AG20443 (cell line): ENCODE data around the gene CDH4.

Source experiments
- DNase-seq: peaks from one replicate; pipeline ENCODE4 v3.0.0; 2012; ENCODE audit warnings: low spot score, mixed read lengths

Gene CDH4

GRCh38 chr20:61790116-61790827 lies 538.2 kb downstream of the CDH4 start:
- DNase-seq = no peak

GRCh38 chr20:61791995-61792394 lies 539.9 kb downstream of the CDH4 start:
- DNase-seq = no peak

GRCh38 chr20:61795669-61796630 lies 543.9 kb downstream of the CDH4 start:
- DNase-seq = no peak

GRCh38 chr20:61796738-61797137 lies 544.7 kb downstream of the CDH4 start:
- no peak for DNase-seq

GRCh38 chr20:61797200-61797599 lies 545.1 kb downstream of the CDH4 start:
- DNase-seq = no peak

- DNase-seq = no peak
Observed at GRCh38 chr20:61797971-61798411, 545.9 kb downstream of the CDH4 start.

GRCh38 chr20:61798632-61799031 lies 546.6 kb downstream of the CDH4 start:
- no peak for DNase-seq

GRCh38 chr20:61799394-61799923 lies 547.4 kb downstream of the CDH4 start:
- no peak for DNase-seq

- DNase-seq = no peak
Observed at GRCh38 chr20:61799928-61800327, 547.9 kb downstream of the CDH4 start.

GRCh38 chr20:61800359-61801064 lies 548.5 kb downstream of the CDH4 start:
- no peak for DNase-seq

- no peak for DNase-seq
Observed at GRCh38 chr20:61801065-61801360, 549.0 kb downstream of the CDH4 start.

- no peak for DNase-seq
Observed at GRCh38 chr20:61801428-61801827, 549.4 kb downstream of the CDH4 start.

GRCh38 chr20:61801857-61802442 lies 549.9 kb downstream of the CDH4 start:
- no peak for DNase-seq

GRCh38 chr20:61802721-61803311 lies 550.8 kb downstream of the CDH4 start:
- DNase-seq = no peak

GRCh38 chr20:61803416-61803914 lies 551.4 kb downstream of the CDH4 start:
- DNase-seq = no peak

- DNase-seq = peak; percentile 39
Observed at GRCh38 chr20:61803915-61804751, 552.1 kb downstream of the CDH4 start.

- DNase-seq = no peak
Observed at GRCh38 chr20:61804752-61805295, 552.8 kb downstream of the CDH4 start.

GRCh38 chr20:61805365-61805764 lies 553.3 kb downstream of the CDH4 start:
- DNase-seq = no peak

GRCh38 chr20:61805781-61806180 lies 553.7 kb downstream of the CDH4 start:
- DNase-seq = no peak

- no peak for DNase-seq
Observed at GRCh38 chr20:61806314-61806713, 554.3 kb downstream of the CDH4 start.
